IMR-90 (cell line): Measurements from ENCODE around the gene NPBWR2. TPM values are rescaled to one million over a fixed set of nuclear protein-coding genes. Genes with fewer than 3 reads are reported as not detected.

Experiments used
- ATAC-seq: fragments of 200-7000 bp; cut with Tn5 transposase; 2 replicates; pipeline ENCODE4 v1.9.1; 2020; ENCODE audit warnings: low read depth, mild to moderate bottlenecking, moderate library complexity
- BruUV-seq: library from RNA; stranded (reverse); fragments of 400-500 nt; replicated peaks from 2 replicates; lab custom pipeline; 2021; lab: Mats Ljungman, UMichigan
- CTCF ChIA-PET: fragments of 300-600 bp; formaldehyde crosslinking; extraction: SDS; loops from one replicate; lab custom pipeline; 2021; ENCODE audit warnings: antibody characterized with exemption; lab: Yijun Ruan, JAX
- POLR2A ChIA-PET: fragments of 300-600 bp; sonication (Branson Sonifier 250); formaldehyde crosslinking; loops from one replicate; lab custom pipeline; 2022; ENCODE audit warnings: antibody characterized with exemption; ENCODE audit not compliant: unreplicated experiment; lab: Charles Lee
- DNase-seq: peaks from one replicate; pipeline ENCODE4 v3.0.0; 2013
- H2AFZ ChIP-seq: replicated peaks from 2 replicates; pipeline ENCODE3; 2013; ENCODE audit warnings: low read length, mild to moderate bottlenecking; ENCODE audit not compliant: poor library complexity
- H2AK5ac ChIP-seq: 2 replicates; pipeline ENCODE4 v1.6.1; 2013; ENCODE audit warnings: low read depth, low read length, inconsistent platforms
- H2AK9ac ChIP-seq: replicated peaks from 2 replicates; pipeline ENCODE3; 2013; ENCODE audit warnings: mild to moderate bottlenecking, low read depth, low read length, moderate library complexity; ENCODE audit not compliant: poor library complexity
- H2BK120ac ChIP-seq: 2 replicates; pipeline ENCODE4 v1.6.1; 2013; ENCODE audit warnings: low read depth, low read length, inconsistent platforms
- H2BK15ac ChIP-seq: 3 replicates; pipeline ENCODE4 v1.6.1; 2013; ENCODE audit warnings: low read depth, low read length, inconsistent platforms
- H2BK20ac ChIP-seq: 2 replicates; pipeline ENCODE4 v1.6.1; 2013; ENCODE audit warnings: low read depth, mild to moderate bottlenecking, inconsistent platforms, low read length, moderate library complexity
- H2BK5ac ChIP-seq: 2 replicates; pipeline ENCODE4 v1.6.1; 2013; ENCODE audit warnings: mild to moderate bottlenecking, low read depth, low read length, inconsistent platforms; ENCODE audit not compliant: poor library complexity, severe bottlenecking
- H3K14ac ChIP-seq: replicated peaks from 2 replicates; pipeline ENCODE4 v1.6.1; 2013; ENCODE audit warnings: low read depth, low read length, inconsistent platforms
- H3K18ac ChIP-seq: 2 replicates; pipeline ENCODE4 v1.6.1; 2013; ENCODE audit warnings: low read depth, low read length, control low read depth
- H3K23ac ChIP-seq: 2 replicates; pipeline ENCODE4 v1.6.1; 2013; ENCODE audit warnings: low read depth, low read length, inconsistent platforms
- H3K27ac ChIP-seq: 2 replicates; pipeline ENCODE4 v1.5.1; 2013; ENCODE audit warnings: mild to moderate bottlenecking, control low read depth, low read length; ENCODE audit not compliant: insufficient read depth
- H3K27me3 ChIP-seq: 2 replicates; pipeline ENCODE4 v1.6.1; 2013; ENCODE audit warnings: low read length; ENCODE audit not compliant: control insufficient read depth, insufficient read depth
- H3K36me3 ChIP-seq: 2 replicates; pipeline ENCODE4 v1.6.1; 2013; ENCODE audit warnings: low read length, mixed read lengths; ENCODE audit not compliant: control insufficient read depth, insufficient read depth
- H3K4ac ChIP-seq: 2 replicates; pipeline ENCODE4 v1.6.1; 2013; ENCODE audit warnings: low read depth, low read length, inconsistent platforms
- H3K4me1 ChIP-seq: 2 replicates; pipeline ENCODE4 v1.6.1; 2013; ENCODE audit warnings: low read length, mixed read lengths; ENCODE audit not compliant: control insufficient read depth, insufficient read depth
- H3K4me2 ChIP-seq: 2 replicates; pipeline ENCODE4 v1.6.1; 2013; ENCODE audit warnings: low read depth, mild to moderate bottlenecking, control low read depth, low read length, moderate library complexity
- H3K4me3 ChIP-seq: 2 replicates; pipeline ENCODE4 v1.5.1; 2013; ENCODE audit warnings: low read depth, mild to moderate bottlenecking, control low read depth, low read length, moderate library complexity; ENCODE audit not compliant: insufficient read depth
- H3K56ac ChIP-seq: 2 replicates; pipeline ENCODE4 v1.6.1; 2013; ENCODE audit warnings: low read length, inconsistent platforms; ENCODE audit not compliant: insufficient read depth; ENCODE audit errors: extremely low read depth
- H3K79me1 ChIP-seq, 2 experiments: 2 replicates each; pipeline ENCODE4 v1.6.1; 2013; ENCODE audit warnings: low read length in 2 of 2, inconsistent platforms in 1 of 2, low read depth in 1 of 2
- H3K9ac ChIP-seq: 2 replicates; pipeline ENCODE4 v1.6.1; 2013; ENCODE audit warnings: low read depth, low read length, control low read depth
- H3K9me1 ChIP-seq: 2 replicates; pipeline ENCODE4 v1.6.1; 2013; ENCODE audit warnings: low read length, inconsistent platforms; ENCODE audit not compliant: insufficient read depth
- H3K9me3 ChIP-seq: 2 replicates; pipeline ENCODE4 v1.6.1; 2013; ENCODE audit warnings: low read length; ENCODE audit not compliant: control insufficient read depth, insufficient read depth
- H4K20me1 ChIP-seq: 2 replicates; pipeline ENCODE4 v1.6.1; 2013; ENCODE audit warnings: low read length, inconsistent platforms; ENCODE audit not compliant: insufficient read depth
- H4K5ac ChIP-seq: 2 replicates; pipeline ENCODE4 v1.6.1; 2013; ENCODE audit warnings: mild to moderate bottlenecking, low read depth, low read length, control low read depth
- H4K8ac ChIP-seq, 2 experiments: 2 replicates each; pipeline ENCODE4 v1.6.1; 2013; ENCODE audit warnings: low read depth in 2 of 2, low read length in 2 of 2, control low read depth in 1 of 2, inconsistent platforms in 1 of 2
- H4K91ac ChIP-seq: 2 replicates; pipeline ENCODE4 v1.6.1; 2013; ENCODE audit warnings: low read depth, low read length, inconsistent platforms; ENCODE audit not compliant: insufficient read depth
- CEBPB ChIP-seq: IDR thresholded peaks from 2 replicates; pipeline ENCODE4 v1.6.1; 2012; ENCODE audit warnings: low read depth, low read length, improper control_type of control experiment
- CHD1 ChIP-seq: IDR thresholded peaks from 2 replicates; pipeline ENCODE4 v1.6.1; 2012; ENCODE audit warnings: low read depth, low read length, improper control_type of control experiment
- CTCF ChIP-seq: conservative IDR thresholded peaks from 2 replicates; pipeline ENCODE4 v1.5.1; 2012; ENCODE audit warnings: mild to moderate bottlenecking, low read depth, low read length, improper control_type of control experiment
- FOS ChIP-seq: fragments of 150-350 bp; IDR thresholded peaks from 2 replicates; pipeline ENCODE4 v1.6.1; 2016; ENCODE audit warnings: low read depth, low read length
- MAFK ChIP-seq: IDR thresholded peaks from 2 replicates; pipeline ENCODE4 v1.6.1; 2012; ENCODE audit warnings: low read depth, low read length, improper control_type of control experiment
- MAZ ChIP-seq: IDR thresholded peaks from 2 replicates; pipeline ENCODE4 v1.6.1; 2012; ENCODE audit warnings: low read depth, mild to moderate bottlenecking, low read length, improper control_type of control experiment, moderate library complexity, borderline replicate concordance
- POLR2A ChIP-seq: IDR thresholded peaks from 2 replicates; pipeline ENCODE4 v1.6.1; 2012; ENCODE audit warnings: mild to moderate bottlenecking, low read depth, low read length
- RAD21 ChIP-seq: IDR thresholded peaks from 2 replicates; pipeline ENCODE4 v1.6.1; 2012; ENCODE audit warnings: low read length, improper control_type of control experiment
- RCOR1 ChIP-seq: IDR thresholded peaks from 2 replicates; pipeline ENCODE4 v1.6.1; 2012; ENCODE audit warnings: mild to moderate bottlenecking, low read length, improper control_type of control experiment; ENCODE audit not compliant: insufficient replicate concordance
- RFX5 ChIP-seq: IDR thresholded peaks from 2 replicates; pipeline ENCODE4 v1.8.0; 2012; ENCODE audit warnings: low read depth, mild to moderate bottlenecking, low read length, moderate library complexity
- SMC3 ChIP-seq: fragments of 150-350 bp; IDR thresholded peaks from 2 replicates; pipeline ENCODE4 v1.6.1; 2016; ENCODE audit warnings: low read depth, mild to moderate bottlenecking, antibody characterized with exemption, low read length, moderate library complexity
- USF2 ChIP-seq: fragments of 150-350 bp; IDR thresholded peaks from 2 replicates; pipeline ENCODE4 v1.6.1; 2017; ENCODE audit warnings: mild to moderate bottlenecking, antibody characterized with exemption, low read length, low read depth
- WGBS, 2 experiments: methylation state at CpG; one replicate each; pipeline versions ENCODE4 v1.1.5 to v1.1.7; 2013; ENCODE audit warnings: missing lambda C conversion rate in 2 of 2; ENCODE audit not compliant: insufficient read length in 1 of 2; ENCODE audit errors: extremely low coverage in 2 of 2; 5-methylcytosine and 5-hydroxymethylcytosine counted together
- dilution Hi-C: fragments of 300-500 bp; cut with HindIII; formaldehyde crosslinking; loops from one replicate; pipeline ENCODE4 v1.14.3; 2018; ENCODE audit warnings: low sequenced_read_pairs; ENCODE audit not compliant: unreplicated experiment
- in situ Hi-C: fragments of 300-500 bp; cut with MboI; formaldehyde crosslinking; loops from 3 replicates; pipeline ENCODE4 v1.14.3; 2019; ENCODE audit warnings: low sequenced_read_pairs, inconsistent platforms, mixed read lengths
- intact Hi-C: fragments of 100-400 bp; cut with micrococcal nuclease; formaldehyde crosslinking; loops from 2 replicates; pipeline ENCODE4 v1.10.0; 2022
- polyA plus RNA-seq, 3 experiments: library from polyadenylated mRNA; depleted of rRNA; stranded (reverse); fragments of >200 nt; gene quantifications; 2 replicates each; pipeline ENCODE4 v1.2.3, GENCODE V29; 2012; ENCODE audit warnings: low replicate concordance in 1 of 3
- total RNA-seq: library from RNA; depleted of rRNA; stranded (reverse); fragments of >200 nt; gene quantifications from 2 replicates; pipeline ENCODE4 v1.2.3, GENCODE V29; 2012

NPBWR2 gene
- total and polyA plus RNA-seq, 2 of the 4 experiments (the other 2 are of a cell fraction): not detected

DNA sequence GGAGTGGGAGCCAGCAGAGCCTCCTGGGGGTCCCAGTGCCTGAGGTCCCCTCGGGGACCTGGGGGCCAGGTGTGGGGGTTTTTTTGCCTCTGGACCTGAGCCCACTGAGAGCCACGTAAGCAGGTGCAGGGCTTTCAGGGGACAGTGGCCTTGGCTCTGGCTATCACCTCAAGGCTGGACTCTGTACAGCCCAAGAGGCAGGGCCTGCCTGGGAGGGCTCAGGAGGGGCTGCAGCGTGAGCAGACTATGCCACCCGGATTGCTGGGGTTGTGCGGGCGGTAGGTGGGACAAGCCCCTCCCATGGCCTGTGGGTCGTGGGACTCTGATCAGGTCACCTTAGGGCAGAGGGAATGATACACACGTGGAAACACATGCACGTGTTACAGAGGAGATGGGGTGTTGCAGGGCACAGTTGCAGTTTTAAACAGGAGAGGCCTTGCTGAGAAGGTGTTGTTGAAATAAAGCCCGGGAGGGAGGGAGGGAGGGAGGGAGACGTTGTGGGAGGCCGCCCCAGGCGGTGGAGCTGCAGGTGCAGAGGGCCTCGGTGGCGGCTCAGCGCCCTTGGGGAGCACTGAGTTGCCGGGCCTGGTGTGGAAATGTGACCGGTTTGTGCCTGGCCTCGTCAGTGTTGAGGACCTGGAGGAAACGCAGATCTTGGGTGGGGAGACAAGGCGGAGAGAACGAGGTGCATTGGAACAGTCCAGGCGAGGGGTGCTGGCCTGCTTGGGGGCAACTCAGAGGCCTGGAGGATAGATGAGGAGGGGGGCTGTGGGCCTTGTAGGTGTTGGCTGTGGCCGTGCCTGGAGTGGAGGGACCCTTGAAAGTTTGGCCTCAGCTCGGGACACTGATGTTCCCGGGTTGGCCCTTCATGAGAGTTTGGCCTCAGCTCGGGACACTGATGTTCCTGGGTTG lies 42.0 kb downstream of the NPBWR2 start (continued):
- TF ChIP-seq CEBPB (no peak), RFX5 (no peak)

DNA sequence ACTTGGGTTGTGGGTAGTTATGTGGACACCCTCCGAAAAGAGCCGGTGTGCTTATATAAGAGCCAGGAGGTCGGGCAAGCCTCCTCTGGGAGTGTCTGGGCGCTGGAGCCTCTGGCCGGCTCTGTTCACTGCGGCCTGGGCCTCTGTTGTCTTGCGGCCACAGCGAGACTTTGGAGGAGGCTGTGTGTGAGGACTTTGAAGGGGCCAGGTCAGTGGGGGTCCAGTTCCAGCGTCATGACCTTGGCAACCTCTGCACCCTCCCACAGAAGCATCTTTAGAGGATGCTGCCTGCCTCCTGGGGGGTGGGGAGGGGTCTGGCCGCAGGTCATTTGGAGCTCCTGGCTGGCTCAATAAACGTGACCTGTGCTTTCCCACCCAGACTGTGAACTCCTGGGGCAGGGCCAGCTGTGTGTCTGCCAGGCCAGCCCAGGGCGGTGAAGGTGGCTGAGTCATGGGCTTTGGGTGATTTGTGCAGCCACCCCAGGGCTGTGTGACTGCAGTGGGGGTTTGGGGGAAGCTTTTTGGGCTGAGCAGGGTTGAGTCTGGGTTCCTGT lies 43.1 kb downstream of the NPBWR2 start:
- intact Hi-C loops: no loop called here
- no peak for TF ChIP-seq CEBPB
- TF ChIP-seq RFX5: no peak
- TF ChIP-seq RAD21: no peak
- TF ChIP-seq MAFK: no peak
- TF ChIP-seq RCOR1: no peak
- 0 out of 2 replicates have a peak, but pooled peaks have one; percentile 38 for TF ChIP-seq FOS
- TF ChIP-seq CTCF: no peak
- no peak for TF ChIP-seq SMC3
- TF ChIP-seq MAZ: no peak
- no peak for TF ChIP-seq POLR2A
- no peak for TF ChIP-seq CHD1
- no peak for TF ChIP-seq USF2

More for the DNA sequence above, 43.1 kb downstream of the NPBWR2 start:
- peaks cover 10 to 38% of the 10 kb centered on the region in 2 experiments; a peak in 3 of 4 replicates for H3K79me1 ChIP-seq
- H3K23ac ChIP-seq: peak overlapping the region; percentile 82
- ChIA-PET CTCF (no interaction called here), POLR2A (no interaction called here)
- H2BK5ac ChIP-seq: no peak overlapping the region
- peaks cover 19% of the 10 kb centered on the region for H3K9me1 ChIP-seq
- H3K14ac ChIP-seq: 0 out of 2 replicates have a peak overlapping the region, but pooled peaks have one; percentile 45
- peak overlapping the region; percentile 90 for H3K4ac ChIP-seq
- peak overlapping the region; percentile 92 for H3K9ac ChIP-seq
- H2AK5ac ChIP-seq: peak overlapping the region; percentile 85; the same call in 1 of the 2 replicates
- BruUV-seq: no TSS peak
- peak overlapping the region; percentile 87 for H3K4me3 ChIP-seq
- peak overlapping the region; percentile 99 for H2AK9ac ChIP-seq
- H3K4me1 ChIP-seq: peaks cover 27% of the 10 kb centered on the region
- H2BK120ac ChIP-seq: no peak overlapping the region
- peak overlapping the region; percentile 80 to 82; a peak in 3 of 4 replicates for H4K8ac ChIP-seq
- peak overlapping the region; percentile 88 for H3K4me2 ChIP-seq
- H2AFZ ChIP-seq: no peak overlapping the region
- no peak overlapping the region for H3K18ac ChIP-seq
- dilution Hi-C loops (no loop called here), in situ Hi-C loops (no loop called here)
- H4K5ac ChIP-seq: no peak overlapping the region
- no peak overlapping the region for H2BK20ac ChIP-seq
- peak overlapping the region; percentile 68; the same call in 1 of the 2 replicates for H4K91ac ChIP-seq
- no peak overlapping the region; the same call in 1 of the 2 replicates for H3K27ac ChIP-seq
- H3K9me3 ChIP-seq: no peaks in the 10 kb centered on the region
- WGBS, 2 experiments: 35% methylated on average over 5 of the region's 12 CpGs; no CpG with 5 or more reads in 1 of the 2 experiments
- H3K27me3 ChIP-seq: no peaks in the 10 kb centered on the region
- no peak overlapping the region for H3K56ac ChIP-seq
- ATAC-seq: 0 out of 2 replicates have a peak, but pooled peaks have one; percentile 5
- H3K36me3 ChIP-seq: no peaks in the 10 kb centered on the region
- peak; percentile 32 for DNase-seq
- H2BK15ac ChIP-seq: 0 out of 3 replicates have a peak overlapping the region, but pooled peaks have one; percentile 58
- H4K20me1 ChIP-seq: peaks cover 15% of the 10 kb centered on the region
